Measurements from ENCODE around the gene ARPC5L.
"Not testable (repeated sequence)": the region's sequence is repeated elsewhere in the genome, so short reads cannot be mapped to it uniquely, and the experiment has no call there.

ARPC5L gene

DNA sequence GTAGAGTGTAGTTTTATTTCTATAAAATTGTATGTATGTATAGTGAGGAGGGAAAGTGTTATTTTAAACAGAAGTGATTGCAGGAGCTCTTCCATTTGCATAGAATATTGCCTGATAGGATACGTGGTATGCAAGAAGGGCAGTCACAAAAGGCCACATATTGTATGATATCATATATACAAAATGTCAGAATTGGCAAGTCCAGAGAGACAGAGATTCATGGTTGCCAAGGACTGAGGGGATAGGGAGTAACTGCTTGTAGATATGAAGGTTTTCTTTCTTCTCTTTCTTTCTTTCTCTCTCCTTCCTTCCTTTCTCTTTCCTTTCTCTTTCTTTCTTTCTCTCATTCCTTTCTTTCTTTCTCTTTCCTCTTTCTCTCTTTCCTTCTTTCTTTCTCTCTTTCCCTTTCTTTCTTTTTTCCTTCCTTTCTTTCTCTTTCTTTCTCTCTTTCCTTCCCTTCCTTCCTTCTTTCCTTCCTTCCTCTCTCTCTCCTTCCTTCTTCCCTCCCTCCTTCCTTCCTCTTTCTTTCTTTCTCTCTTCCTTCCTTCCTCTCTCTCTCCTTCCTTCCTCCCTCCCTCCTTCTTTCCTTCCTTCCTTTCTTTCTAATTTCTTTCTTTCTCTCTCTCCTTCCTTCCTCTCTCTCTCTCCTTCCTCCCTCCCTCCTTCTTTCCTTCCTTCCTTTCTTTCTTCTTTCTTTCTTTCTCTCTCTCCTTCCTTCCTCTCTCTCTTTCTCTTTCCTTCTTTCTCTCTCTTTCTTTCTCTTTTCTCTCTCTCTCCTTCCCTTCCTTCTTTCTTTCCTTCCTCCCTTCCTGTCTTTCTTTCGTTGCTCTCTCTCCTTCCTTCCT lies 33.2 kb upstream of the ARPC5L start:
- Histone ChIP-seq H3K4me3 (no peak overlapping the region), H3K4me2 (peak overlapping the region in 4 of 11 experiments; percentile 24 to 38 (median 31); a peak in 3 of 22 replicates), H3K27me3 (no peaks in the 10 kb centered on the region), H3K9ac (no peak overlapping the region), H4K20me1 (no peaks in the 10 kb centered on the region), H3K9me3 (replicated peaks in 1 of 11) (peaks cover 0 to 17% (median 14%) of the 10 kb centered on the region in 11 experiments; a peak in 16 of 22 replicates), H3K27ac (no peak overlapping the region), H3K36me3 (no peaks in the 10 kb centered on the region), H3K4me1 (peaks cover 24 to 49% (median 39%) of the 10 kb centered on the region in 10 experiments)
- TF ChIP-seq Cebpa-rat (IDR thresholded peaks at IDR 0.05): no peak

DNA sequence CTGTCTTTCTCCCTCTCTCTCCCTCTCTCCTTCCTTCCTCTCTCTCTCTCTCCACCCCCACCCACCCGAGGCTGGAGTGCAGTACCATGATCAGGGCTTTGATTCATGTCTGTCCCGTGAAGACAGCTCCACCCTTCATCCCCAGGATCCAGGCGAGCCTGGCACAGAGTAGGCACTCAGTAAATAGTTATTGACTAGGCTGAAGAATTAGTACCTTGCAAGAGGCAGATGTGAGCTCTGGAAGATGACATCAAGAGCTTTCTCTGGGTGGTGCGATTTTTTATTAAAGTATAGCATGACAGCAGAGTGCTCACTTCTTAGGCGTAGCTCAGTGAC lies 32.6 kb upstream of the ARPC5L start:
- H4K20me1 ChIP-seq: no peaks in the 10 kb centered on the region
- H3K27me3 ChIP-seq: no peaks in the 10 kb centered on the region
- no peak overlapping the region for H3K9ac ChIP-seq
- H3K36me3 ChIP-seq: no peaks in the 10 kb centered on the region
- H3K9me3 ChIP-seq (replicated peaks in 1 of 11): peaks cover 0 to 17% (median 14%) of the 10 kb centered on the region in 11 experiments; a peak in 16 of 22 replicates
- 0 out of 22 replicates have a peak overlapping the region, but pooled peaks of 1 of the 11 experiments have one; percentile 6 for H3K27ac ChIP-seq
- no peak overlapping the region for H3K4me3 ChIP-seq
- H3K4me1 ChIP-seq: peaks cover 24 to 54% (median 45%) of the 10 kb centered on the region in 10 experiments
- peak overlapping the region in 4 of 11 experiments; percentile 24 to 38 (median 31); a peak in 4 of 22 replicates for H3K4me2 ChIP-seq
- TF ChIP-seq Cebpa-rat (IDR thresholded peaks at IDR 0.05): no peak

DNA sequence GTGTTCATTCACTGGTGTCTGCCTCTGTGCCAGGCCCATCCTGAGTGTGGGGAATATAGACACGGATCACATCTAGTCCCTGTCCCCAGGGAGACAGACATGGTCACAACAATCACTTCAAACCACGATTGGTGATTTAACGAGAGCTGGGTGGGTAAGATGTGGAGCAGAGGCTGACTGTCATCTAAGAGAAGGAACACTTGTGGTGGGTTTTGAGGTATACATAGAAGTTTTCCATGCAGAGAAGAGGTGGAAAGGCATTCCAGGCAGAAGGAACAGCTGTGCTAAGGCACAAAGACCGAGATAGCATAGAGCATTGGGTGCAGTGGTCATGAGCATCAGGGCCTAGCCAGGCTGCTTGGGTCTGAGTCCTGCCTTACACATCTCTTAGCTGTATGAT lies 31.3 kb upstream of the ARPC5L start:
- Histone ChIP-seq H3K27me3 (no peaks in the 10 kb centered on the region), H3K4me2 (peak overlapping the region in 10 of 11 experiments; percentile 69 to 88 (median 82); a peak in 19 of 22 replicates)
- no peak for TF ChIP-seq Cebpa-rat (IDR thresholded peaks at IDR 0.05)

DNA sequence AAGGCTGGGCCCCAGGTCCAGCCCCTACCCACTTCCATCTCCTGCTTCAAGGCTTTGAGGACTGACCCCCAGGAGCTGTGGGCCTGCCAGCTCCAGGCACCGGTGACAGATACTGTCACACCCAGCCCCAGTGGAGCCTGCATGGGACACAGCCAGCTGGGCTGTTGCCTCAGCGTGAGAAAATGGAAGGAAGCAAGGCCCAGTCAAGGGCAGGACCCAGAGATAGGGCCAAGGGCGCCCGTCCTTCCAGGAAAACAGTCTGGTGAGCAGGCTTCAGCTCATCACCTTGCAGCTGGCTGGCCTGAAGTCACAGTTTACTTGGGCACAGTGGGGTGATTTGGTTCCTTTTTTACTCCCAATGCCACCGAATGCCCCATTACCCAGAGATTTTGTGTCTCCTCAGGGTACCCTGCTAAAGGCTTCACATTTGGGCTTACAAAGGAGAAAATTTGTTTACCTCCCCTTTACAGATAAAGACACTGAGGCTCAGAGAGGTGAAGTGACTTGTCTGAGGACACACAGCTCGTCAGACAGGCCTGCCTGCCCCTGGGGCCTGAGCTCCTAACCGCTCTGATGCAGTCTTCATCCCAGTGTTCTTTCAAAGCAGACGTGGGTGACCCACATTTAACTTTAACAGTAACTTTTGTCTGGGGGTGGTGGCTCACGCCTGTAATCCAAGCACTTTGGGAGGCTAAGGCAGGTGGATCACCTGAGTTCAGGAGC lies 30.1 kb upstream of the ARPC5L start:
- H3K36me3 ChIP-seq: no peaks in the 10 kb centered on the region
- TF ChIP-seq Cebpa-rat (IDR thresholded peaks at IDR 0.05): no peak
- H3K4me3 ChIP-seq: no peak overlapping the region
- H3K4me1 ChIP-seq: peaks cover 34 to 74% (median 58%) of the 10 kb centered on the region in 10 experiments
- H3K4me2 ChIP-seq: peak overlapping the region; percentile 53 to 88 (median 81)
- peaks cover 0 to 9% (median 5%) of the 10 kb centered on the region in 11 experiments; a peak in 10 of 22 replicates for H3K9me3 ChIP-seq (replicated peaks in 1 of 11)
- H3K27me3 ChIP-seq: no peaks in the 10 kb centered on the region
- no peaks in the 10 kb centered on the region for H4K20me1 ChIP-seq
- peak overlapping the region in 9 of 11 experiments; percentile 31 to 65 (median 53); a peak in 17 of 22 replicates for H3K9ac ChIP-seq
- H3K27ac ChIP-seq: peak overlapping the region in 9 of 11 experiments; percentile 57 to 75 (median 69); a peak in 17 of 22 replicates

More for the DNA sequence above, 31.3 kb upstream of the ARPC5L start:
- H3K9ac ChIP-seq: peak overlapping the region in 1 of 11 experiments; percentile 53; a peak in 1 of 22 replicates
- no peaks in the 10 kb centered on the region for H4K20me1 ChIP-seq
- H3K36me3 ChIP-seq: no peaks in the 10 kb centered on the region
- peaks cover 0 to 17% (median 13%) of the 10 kb centered on the region in 11 experiments; a peak in 16 of 22 replicates for H3K9me3 ChIP-seq (replicated peaks in 1 of 11)
- no peak overlapping the region; a peak in 2 of 22 replicates for H3K27ac ChIP-seq
- no peak overlapping the region for H3K4me3 ChIP-seq
- H3K4me1 ChIP-seq: peaks cover 34 to 67% (median 58%) of the 10 kb centered on the region in 10 experiments

GRCh38 chr9:124834591-124834990 lies 27.3 kb upstream of the ARPC5L start:
- H3K9ac ChIP-seq: peak overlapping the region in 6 of 11 experiments; percentile 3 to 53 (median 27); a peak in 5 of 22 replicates
- peak overlapping the region in 1 of 10 experiments; percentile 1; a peak in 1 of 20 replicates for H3K4me3 ChIP-seq
- H3K4me1 ChIP-seq: peaks cover 34 to 64% (median 52%) of the 10 kb centered on the region in 10 experiments
- peak overlapping the region in 1 of 11 experiments; percentile 20; a peak in 1 of 22 replicates for H3K27ac ChIP-seq
- no peaks in the 10 kb centered on the region for H3K36me3 ChIP-seq
- H3K9me3 ChIP-seq (replicated peaks in 1 of 11): no peaks in the 10 kb centered on the region
- peak overlapping the region; percentile 71 to 92 (median 81) for H3K4me2 ChIP-seq
- no peaks in the 10 kb centered on the region for H3K27me3 ChIP-seq
- H4K20me1 ChIP-seq: no peaks in the 10 kb centered on the region
- TF ChIP-seq Cebpa-rat (IDR thresholded peaks at IDR 0.05): no peak

- Histone ChIP-seq H4K20me1 (no peaks in the 10 kb centered on the region), H3K4me3 (peak overlapping the region in 1 of 10 experiments; percentile 1; a peak in 1 of 20 replicates), H3K36me3 (no peaks in the 10 kb centered on the region), H3K9me3 (replicated peaks in 1 of 11) (no peaks in the 10 kb centered on the region), H3K27ac (0 out of 22 replicates have a peak overlapping the region, but pooled peaks of 2 of the 11 experiments have one; percentile 14 to 20), H3K4me2 (peak overlapping the region; percentile 71 to 92 (median 81)), H3K4me1 (peaks cover 34 to 60% (median 51%) of the 10 kb centered on the region in 10 experiments), H3K9ac (peak overlapping the region in 8 of 11 experiments; percentile 3 to 55 (median 28); a peak in 11 of 22 replicates), H3K27me3 (no peaks in the 10 kb centered on the region)
- TF ChIP-seq Cebpa-rat (IDR thresholded peaks at IDR 0.05): no peak
Measured at GRCh38 chr9:124835026-124835557, 26.8 kb upstream of the ARPC5L start.

- not testable (repeated sequence) for H3K4me2 ChIP-seq; H3K27me3 ChIP-seq; H3K4me3 ChIP-seq; H3K9ac ChIP-seq; H3K36me3 ChIP-seq; H4K20me1 ChIP-seq; H3K9me3 ChIP-seq (replicated peaks in 1 of 11); H3K27ac ChIP-seq
- peaks cover 10 to 31% (median 22%) of the 10 kb centered on the region in 10 experiments for H3K4me1 ChIP-seq
Measured at GRCh38 chr9:124838132-124838531, 23.8 kb upstream of the ARPC5L start.

GRCh38 chr9:124838567-124839275 lies 23.2 kb upstream of the ARPC5L start:
- H3K27ac ChIP-seq: not testable (repeated sequence)

More at GRCh38 chr9:124838567-124839275, 23.2 kb upstream of the ARPC5L start:
- not testable (repeated sequence) for H4K20me1 ChIP-seq; H3K9ac ChIP-seq; H3K4me3 ChIP-seq; H3K4me2 ChIP-seq; H3K9me3 ChIP-seq (replicated peaks in 1 of 11); H3K36me3 ChIP-seq; H3K27me3 ChIP-seq
- H3K4me1 ChIP-seq: peaks cover 10 to 26% (median 18%) of the 10 kb centered on the region in 10 experiments

All from BLaER1 treated with 17β-estradiol and CSF1 and Interleukin-3, amounts not matched to agents 10 nM and 100 nM (cell line).